ENCODE data around the gene CBL.
"Not testable (repeated sequence)": the region's sequence is repeated elsewhere in the genome, so short reads cannot be mapped to it uniquely, and the experiment has no call there.

CBL gene

GRCh38 chr11:119218141-119218878 lies 12.2 kb downstream of the CBL start:
- no peak for DNase-seq (ENCODE audit: low spot score)

- DNase-seq (ENCODE audit: low spot score) = no peak
Measured at GRCh38 chr11:119222308-119222707, 16.2 kb downstream of the CBL start.

- no peak for DNase-seq (ENCODE audit: low spot score)
Measured at GRCh38 chr11:119222891-119223290, 16.8 kb downstream of the CBL start.

GRCh38 chr11:119223856-119224255 lies 17.7 kb downstream of the CBL start:
- DNase-seq (ENCODE audit: low spot score) = no peak

GRCh38 chr11:119228535-119229287 lies 22.6 kb downstream of the CBL start:
- DNase-seq (ENCODE audit: low spot score) = not testable (repeated sequence)

- DNase-seq (ENCODE audit: low spot score) = no peak
Measured at GRCh38 chr11:119229288-119229672, 23.1 kb downstream of the CBL start.

- no peak for DNase-seq (ENCODE audit: low spot score)
Measured at GRCh38 chr11:119229741-119230140, 23.6 kb downstream of the CBL start.

GRCh38 chr11:119236490-119236889 lies 30.4 kb downstream of the CBL start:
- DNase-seq (ENCODE audit: low spot score) = no peak

GRCh38 chr11:119236891-119237290 lies 30.8 kb downstream of the CBL start:
- DNase-seq (ENCODE audit: low spot score) = no peak

GRCh38 chr11:119237515-119237914 lies 31.4 kb downstream of the CBL start:
- DNase-seq (ENCODE audit: low spot score) = no peak

- DNase-seq (ENCODE audit: low spot score) = no peak
Measured at GRCh38 chr11:119248750-119249670, 42.9 kb downstream of the CBL start.

GRCh38 chr11:119249671-119250010 lies 43.5 kb downstream of the CBL start:
- DNase-seq (ENCODE audit: low spot score) = no peak

GRCh38 chr11:119251114-119251513 lies 45.0 kb downstream of the CBL start:
- DNase-seq (ENCODE audit: low spot score) = no peak

- DNase-seq (ENCODE audit: low spot score) = no peak
Measured at GRCh38 chr11:119254239-119254638, 48.1 kb downstream of the CBL start.

- no peak for DNase-seq (ENCODE audit: low spot score)
Measured at GRCh38 chr11:119258180-119258579, 52.0 kb downstream of the CBL start.

GRCh38 chr11:119258983-119259382 lies 52.8 kb downstream of the CBL start:
- DNase-seq (ENCODE audit: low spot score) = no peak

- DNase-seq (ENCODE audit: low spot score) = no peak
Measured at GRCh38 chr11:119262668-119263351, 56.7 kb downstream of the CBL start.

- DNase-seq (ENCODE audit: low spot score) = no peak
Measured at GRCh38 chr11:119263352-119263940, 57.3 kb downstream of the CBL start.

- no peak for DNase-seq (ENCODE audit: low spot score)
Measured at GRCh38 chr11:119266063-119266462, 59.9 kb downstream of the CBL start.

GRCh38 chr11:119266517-119267255 lies 60.5 kb downstream of the CBL start:
- DNase-seq (ENCODE audit: low spot score) = no peak

- no peak for DNase-seq (ENCODE audit: low spot score)
Measured at GRCh38 chr11:119267645-119268044, 61.5 kb downstream of the CBL start.

All from left forelimb (tissue), 1 donor.